ENCODE results near the gene CCDC185.

The CCDC185 gene

GRCh38 chr1:223430236-223430635, 37.0 kb downstream of the CCDC185 start:
- no peak for DNase-seq (ENCODE audit: low read depth in 2 of 2)

DNA sequence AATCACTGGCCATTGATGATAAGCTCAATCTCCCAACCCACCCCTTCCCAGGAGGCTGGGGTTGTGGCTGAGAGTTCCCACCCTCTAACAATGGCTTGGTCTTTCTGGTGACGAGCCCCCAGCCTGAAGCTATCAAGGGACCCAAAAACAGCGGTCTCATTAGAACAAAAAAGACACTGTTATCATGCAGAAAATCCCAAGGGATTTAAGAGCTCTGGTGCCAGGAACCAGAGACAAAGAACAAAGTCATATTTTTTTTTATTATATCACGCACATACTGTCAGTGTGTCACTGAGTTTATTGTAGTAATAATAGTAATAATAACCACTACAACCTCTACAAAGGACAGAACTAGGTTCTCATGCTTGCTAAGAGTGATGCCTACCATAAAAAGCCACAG, 43.9 kb downstream of the CCDC185 start:
- no peak for DNase-seq (ENCODE audit: low read depth in 2 of 2)

GRCh38 chr1:223443397-223443796, 50.2 kb downstream of the CCDC185 start:
- DNase-seq (ENCODE audit: low read depth in 2 of 2), result no peak

DNA sequence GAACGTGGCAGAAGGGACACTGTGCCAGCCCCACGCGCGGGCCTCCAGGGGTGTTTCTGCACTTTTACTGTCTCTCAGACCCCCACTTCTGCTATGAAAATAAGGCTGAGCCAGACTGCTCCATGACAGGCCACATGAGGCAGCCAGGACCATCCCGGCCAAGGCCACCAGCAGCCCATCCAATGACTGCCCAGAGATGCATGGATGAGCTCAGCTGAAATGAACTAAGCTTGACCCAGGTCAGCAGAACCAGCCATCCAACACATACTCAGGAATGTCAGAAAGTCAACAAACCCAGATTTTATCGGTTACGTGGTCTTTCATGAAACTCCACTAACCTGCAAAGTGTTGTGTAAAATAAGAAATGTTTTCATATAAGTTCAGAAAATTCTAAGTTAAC, 51.2 kb downstream of the CCDC185 start:
- no peak for DNase-seq (ENCODE audit: low read depth in 2 of 2)
